ENCODE measurements around the gene IRS2. TPM values are rescaled to one million over a fixed set of nuclear protein-coding genes. Genes with fewer than 3 reads are reported as not detected.

The IRS2 gene
- total RNA-seq, 1 experiment from 2014 or later, result 9.2 TPM

- TF ChIP-seq ZBTB33 (IDR thresholded peaks at IDR 0.05; ENCODE audit: extremely low read depth, insufficient replicate concordance, low read length) (no peak), REST (IDR thresholded peaks at IDR 0.05; ENCODE audit: low read depth) (no peak)
Measured at GRCh38 chr13:109786457-109787134, at the start of gene IRS2 (continued).

GRCh38 chr13:109834973-109835720, 48.8 kb upstream of the IRS2 start:
- H3K4me2 ChIP-seq (ENCODE audit: low read length), result no peak overlapping the region
- no TSS peak for BruUV-seq (replicated peaks)
- H3K27me3 ChIP-seq (ENCODE audit: insufficient read depth, low read length), result no peaks in the 10 kb centered on the region
- no peak overlapping the region for H3K27ac ChIP-seq (ENCODE audit: low read depth, low read length)
- ChIA-PET RAD21 (ENCODE audit: low non-redundant PET in 1 of 2, low total read pairs in 2 of 2, uncharacterized antibody in 2 of 2, unreplicated experiment in 2 of 2) (no interaction called here), POLR2A (no interaction called here), CTCF (no interaction called here)
- no peaks in the 10 kb centered on the region for H4K20me1 ChIP-seq (ENCODE audit: insufficient read depth)
- TF ChIP-seq RAD21 (IDR thresholded peaks at IDR 0.05; ENCODE audit: low read depth) (no peak), FOSL1 (IDR thresholded peaks at IDR 0.05; ENCODE audit: low read depth) (no peak), YY1 (IDR thresholded peaks at IDR 0.05; ENCODE audit: extremely low read depth, insufficient replicate concordance, low read depth, low read length) (no peak), JUND (IDR thresholded peaks at IDR 0.05) (no peak), POLR2A (IDR thresholded peaks at IDR 0.05; ENCODE audit: borderline replicate concordance, extremely low read depth, insufficient read depth, insufficient read length) (no peak), ELF1 (IDR thresholded peaks at IDR 0.05; ENCODE audit: borderline replicate concordance, low read depth) (no peak)
- H3K9me3 ChIP-seq (ENCODE audit: control insufficient read depth in 1 of 2, insufficient read depth in 1 of 2, low read depth in 1 of 2, low read length in 2 of 2), result no peaks in the 10 kb centered on the region
- H3K9ac ChIP-seq (ENCODE audit: low read length), result no peak overlapping the region
- ATAC-seq (no peak), DNase-seq (ENCODE audit: low read depth, low spot score) (no peak)
- H3K79me2 ChIP-seq (ENCODE audit: insufficient read depth, low read length), result no peaks in the 10 kb centered on the region
- peaks cover 0 to 6% of the 10 kb centered on the region in 2 experiments; a peak in 2 of 4 replicates for H3K4me1 ChIP-seq (ENCODE audit: control insufficient read depth in 1 of 2, insufficient read depth in 2 of 2, low read length in 2 of 2)
- H3K4me3 ChIP-seq (replicated peaks in 1 of 2; ENCODE audit: low read depth in 1 of 2, low read length in 2 of 2), result no peak overlapping the region
- H2AFZ ChIP-seq (ENCODE audit: low read depth, low read length, poor library complexity, severe bottlenecking), result no peak overlapping the region
- H3K36me3 ChIP-seq (ENCODE audit: control insufficient read depth in 1 of 2, insufficient read depth in 2 of 2, low read length in 2 of 2), result no peaks in the 10 kb centered on the region
- no peaks in the 10 kb centered on the region for H3K9me2 ChIP-seq (ENCODE audit: insufficient read depth)
- intact Hi-C loops (cut with micrococcal nuclease), result no loop called here
